Measurements from ENCODE around the gene CLK3.

Gene CLK3

DNA sequence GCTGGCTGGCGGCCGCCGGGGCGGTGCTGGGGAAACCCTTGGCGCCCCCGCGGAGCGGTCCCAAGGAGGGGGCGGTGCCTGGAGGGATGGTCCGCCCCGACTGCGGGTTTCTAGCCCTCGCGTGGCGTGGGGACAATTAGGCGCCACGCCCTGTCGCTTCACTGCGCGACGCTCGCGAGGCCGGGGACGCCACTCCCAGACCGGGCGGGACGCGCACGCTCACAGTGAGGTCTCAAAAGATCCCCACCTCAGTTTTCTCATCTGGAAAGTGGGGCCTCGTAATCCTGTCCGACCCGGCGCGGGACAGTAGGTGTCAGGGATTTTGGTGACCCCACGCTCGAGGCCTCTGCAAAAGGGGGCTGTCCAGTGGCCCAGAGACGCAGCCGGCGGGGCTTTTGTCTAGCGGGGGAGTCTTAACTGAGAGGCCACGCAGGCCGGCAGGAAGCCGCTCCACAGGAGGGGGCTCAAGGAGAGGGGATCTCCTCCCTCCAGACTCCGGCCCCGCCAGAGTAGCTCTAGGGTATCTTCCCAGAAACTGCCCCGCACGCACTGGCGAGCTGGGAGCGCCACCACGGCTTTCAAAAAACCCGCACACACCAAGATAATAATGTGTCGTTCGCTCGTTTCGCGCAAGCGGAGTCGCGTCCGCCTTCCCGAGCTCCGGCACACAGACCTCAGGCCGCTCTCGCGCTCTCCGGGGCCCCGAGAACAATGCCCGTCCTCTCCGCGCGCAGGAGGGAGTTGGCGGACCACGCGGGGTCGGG, 710 bp upstream of the CLK3 start (continued):
- TF ChIP-seq KLF9 (tag by site-specific recombination; IDR thresholded peaks at IDR 0.05; ENCODE audit: low read depth) (peak; percentile 93), ZNF785 (tag by site-specific recombination; IDR thresholded peaks at IDR 0.05) (peak; percentile 83; the same call in 1 of the 2 replicates), OVOL3 (tag by site-specific recombination; IDR thresholded peaks at IDR 0.05) (0 out of 2 replicates have a peak, but pooled peaks have one; percentile 46), ZNF596 (tag by site-specific recombination; IDR thresholded peaks at IDR 0.05) (no peak), ZNF48 (tag by site-specific recombination; IDR thresholded peaks at IDR 0.05) (no peak), HOXA7 (CRISPR knock-in tag; IDR thresholded peaks at IDR 0.05; ENCODE audit: borderline replicate concordance) (no peak), ZNF10 (tag by site-specific recombination; IDR thresholded peaks at IDR 0.05) (no peak), GFI1B (tag by site-specific recombination; IDR thresholded peaks at IDR 0.05) (no peak), ZNF362 (tag by site-specific recombination; IDR thresholded peaks at IDR 0.05) (no peak), ZNF747 (tag by site-specific recombination; IDR thresholded peaks at IDR 0.05) (no peak), SP7 (tag by site-specific recombination; IDR thresholded peaks at IDR 0.05) (peak; percentile 89), ZNF175 (tag by site-specific recombination; IDR thresholded peaks at IDR 0.05) (no peak), ZNF600 (tag by site-specific recombination; IDR thresholded peaks at IDR 0.05) (peak; percentile 20; the same call in 1 of the 2 replicates), REPIN1 (tag by site-specific recombination; IDR thresholded peaks at IDR 0.05; ENCODE audit: low read depth) (peak; percentile 51; the same call in 1 of the 2 replicates), ZNF677 (tag by site-specific recombination; IDR thresholded peaks at IDR 0.05) (no peak), ZNF473 (tag by site-specific recombination; IDR thresholded peaks at IDR 0.05) (no peak), ZNF660 (tag by site-specific recombination; IDR thresholded peaks at IDR 0.05) (peak; percentile 55; the same call in 1 of the 2 replicates), ZBTB6 (tag by site-specific recombination; IDR thresholded peaks at IDR 0.05) (peak; percentile 86), ZNF2 (tag by site-specific recombination; IDR thresholded peaks at IDR 0.05) (peak; percentile 45; the same call in 1 of the 2 replicates), ZNF211 (tag by site-specific recombination; IDR thresholded peaks at IDR 0.05; ENCODE audit: low read depth) (no peak), HOXC10 (CRISPR knock-in tag; IDR thresholded peaks at IDR 0.05) (no peak), BCL11A (tag by site-specific recombination; IDR thresholded peaks at IDR 0.05; ENCODE audit: low read depth) (0 out of 2 replicates have a peak, but pooled peaks have one; percentile 61)
- TF ChIP-seq, protein P1, sequence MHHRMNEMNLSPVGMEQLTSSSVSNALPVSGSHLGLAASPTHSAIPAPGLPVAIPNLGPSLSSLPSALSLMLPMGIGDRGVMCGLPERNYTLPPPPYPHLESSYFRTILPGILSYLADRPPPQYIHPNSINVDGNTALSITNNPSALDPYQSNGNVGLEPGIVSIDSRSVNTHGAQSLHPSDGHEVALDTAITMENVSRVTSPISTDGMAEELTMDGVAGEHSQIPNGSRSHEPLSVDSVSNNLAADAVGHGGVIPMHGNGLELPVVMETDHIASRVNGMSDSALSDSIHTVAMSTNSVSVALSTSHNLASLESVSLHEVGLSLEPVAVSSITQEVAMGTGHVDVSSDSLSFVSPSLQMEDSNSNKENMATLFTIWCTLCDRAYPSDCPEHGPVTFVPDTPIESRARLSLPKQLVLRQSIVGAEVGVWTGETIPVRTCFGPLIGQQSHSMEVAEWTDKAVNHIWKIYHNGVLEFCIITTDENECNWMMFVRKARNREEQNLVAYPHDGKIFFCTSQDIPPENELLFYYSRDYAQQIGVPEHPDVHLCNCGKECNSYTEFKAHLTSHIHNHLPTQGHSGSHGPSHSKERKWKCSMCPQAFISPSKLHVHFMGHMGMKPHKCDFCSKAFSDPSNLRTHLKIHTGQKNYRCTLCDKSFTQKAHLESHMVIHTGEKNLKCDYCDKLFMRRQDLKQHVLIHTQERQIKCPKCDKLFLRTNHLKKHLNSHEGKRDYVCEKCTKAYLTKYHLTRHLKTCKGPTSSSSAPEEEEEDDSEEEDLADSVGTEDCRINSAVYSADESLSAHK (tag by site-specific recombination; IDR thresholded peaks at IDR 0.05), result peak; percentile 59
- TF ChIP-seq, protein P2, sequence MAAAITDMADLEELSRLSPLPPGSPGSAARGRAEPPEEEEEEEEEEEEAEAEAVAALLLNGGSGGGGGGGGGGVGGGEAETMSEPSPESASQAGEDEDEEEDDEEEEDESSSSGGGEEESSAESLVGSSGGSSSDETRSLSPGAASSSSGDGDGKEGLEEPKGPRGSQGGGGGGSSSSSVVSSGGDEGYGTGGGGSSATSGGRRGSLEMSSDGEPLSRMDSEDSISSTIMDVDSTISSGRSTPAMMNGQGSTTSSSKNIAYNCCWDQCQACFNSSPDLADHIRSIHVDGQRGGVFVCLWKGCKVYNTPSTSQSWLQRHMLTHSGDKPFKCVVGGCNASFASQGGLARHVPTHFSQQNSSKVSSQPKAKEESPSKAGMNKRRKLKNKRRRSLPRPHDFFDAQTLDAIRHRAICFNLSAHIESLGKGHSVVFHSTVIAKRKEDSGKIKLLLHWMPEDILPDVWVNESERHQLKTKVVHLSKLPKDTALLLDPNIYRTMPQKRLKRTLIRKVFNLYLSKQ (tag by site-specific recombination; IDR thresholded peaks at IDR 0.05; ENCODE audit: borderline replicate concordance), result no peak
- TF ChIP-seq, protein P3, sequence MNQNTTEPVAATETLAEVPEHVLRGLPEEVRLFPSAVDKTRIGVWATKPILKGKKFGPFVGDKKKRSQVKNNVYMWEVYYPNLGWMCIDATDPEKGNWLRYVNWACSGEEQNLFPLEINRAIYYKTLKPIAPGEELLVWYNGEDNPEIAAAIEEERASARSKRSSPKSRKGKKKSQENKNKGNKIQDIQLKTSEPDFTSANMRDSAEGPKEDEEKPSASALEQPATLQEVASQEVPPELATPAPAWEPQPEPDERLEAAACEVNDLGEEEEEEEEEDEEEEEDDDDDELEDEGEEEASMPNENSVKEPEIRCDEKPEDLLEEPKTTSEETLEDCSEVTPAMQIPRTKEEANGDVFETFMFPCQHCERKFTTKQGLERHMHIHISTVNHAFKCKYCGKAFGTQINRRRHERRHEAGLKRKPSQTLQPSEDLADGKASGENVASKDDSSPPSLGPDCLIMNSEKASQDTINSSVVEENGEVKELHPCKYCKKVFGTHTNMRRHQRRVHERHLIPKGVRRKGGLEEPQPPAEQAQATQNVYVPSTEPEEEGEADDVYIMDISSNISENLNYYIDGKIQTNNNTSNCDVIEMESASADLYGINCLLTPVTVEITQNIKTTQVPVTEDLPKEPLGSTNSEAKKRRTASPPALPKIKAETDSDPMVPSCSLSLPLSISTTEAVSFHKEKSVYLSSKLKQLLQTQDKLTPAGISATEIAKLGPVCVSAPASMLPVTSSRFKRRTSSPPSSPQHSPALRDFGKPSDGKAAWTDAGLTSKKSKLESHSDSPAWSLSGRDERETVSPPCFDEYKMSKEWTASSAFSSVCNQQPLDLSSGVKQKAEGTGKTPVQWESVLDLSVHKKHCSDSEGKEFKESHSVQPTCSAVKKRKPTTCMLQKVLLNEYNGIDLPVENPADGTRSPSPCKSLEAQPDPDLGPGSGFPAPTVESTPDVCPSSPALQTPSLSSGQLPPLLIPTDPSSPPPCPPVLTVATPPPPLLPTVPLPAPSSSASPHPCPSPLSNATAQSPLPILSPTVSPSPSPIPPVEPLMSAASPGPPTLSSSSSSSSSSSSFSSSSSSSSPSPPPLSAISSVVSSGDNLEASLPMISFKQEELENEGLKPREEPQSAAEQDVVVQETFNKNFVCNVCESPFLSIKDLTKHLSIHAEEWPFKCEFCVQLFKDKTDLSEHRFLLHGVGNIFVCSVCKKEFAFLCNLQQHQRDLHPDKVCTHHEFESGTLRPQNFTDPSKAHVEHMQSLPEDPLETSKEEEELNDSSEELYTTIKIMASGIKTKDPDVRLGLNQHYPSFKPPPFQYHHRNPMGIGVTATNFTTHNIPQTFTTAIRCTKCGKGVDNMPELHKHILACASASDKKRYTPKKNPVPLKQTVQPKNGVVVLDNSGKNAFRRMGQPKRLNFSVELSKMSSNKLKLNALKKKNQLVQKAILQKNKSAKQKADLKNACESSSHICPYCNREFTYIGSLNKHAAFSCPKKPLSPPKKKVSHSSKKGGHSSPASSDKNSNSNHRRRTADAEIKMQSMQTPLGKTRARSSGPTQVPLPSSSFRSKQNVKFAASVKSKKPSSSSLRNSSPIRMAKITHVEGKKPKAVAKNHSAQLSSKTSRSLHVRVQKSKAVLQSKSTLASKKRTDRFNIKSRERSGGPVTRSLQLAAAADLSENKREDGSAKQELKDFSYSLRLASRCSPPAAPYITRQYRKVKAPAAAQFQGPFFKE (tag by site-specific recombination; IDR thresholded peaks at IDR 0.05; ENCODE audit: borderline replicate concordance), result 0 out of 2 replicates have a peak, but pooled peaks have one; percentile 66

Data from HEK293 (cell line).